ENCODE data around the gene PSMB8. TPM values are rescaled to one million over a fixed set of nuclear protein-coding genes. Genes with fewer than 3 reads are reported as not detected.

PSMB8 gene
- total and polyA plus RNA-seq, 2 of the 8 experiments (the other 6 are each of a cell fraction or from before 2014, with no cell fraction given): 18.4 to 43.0 TPM

DNA sequence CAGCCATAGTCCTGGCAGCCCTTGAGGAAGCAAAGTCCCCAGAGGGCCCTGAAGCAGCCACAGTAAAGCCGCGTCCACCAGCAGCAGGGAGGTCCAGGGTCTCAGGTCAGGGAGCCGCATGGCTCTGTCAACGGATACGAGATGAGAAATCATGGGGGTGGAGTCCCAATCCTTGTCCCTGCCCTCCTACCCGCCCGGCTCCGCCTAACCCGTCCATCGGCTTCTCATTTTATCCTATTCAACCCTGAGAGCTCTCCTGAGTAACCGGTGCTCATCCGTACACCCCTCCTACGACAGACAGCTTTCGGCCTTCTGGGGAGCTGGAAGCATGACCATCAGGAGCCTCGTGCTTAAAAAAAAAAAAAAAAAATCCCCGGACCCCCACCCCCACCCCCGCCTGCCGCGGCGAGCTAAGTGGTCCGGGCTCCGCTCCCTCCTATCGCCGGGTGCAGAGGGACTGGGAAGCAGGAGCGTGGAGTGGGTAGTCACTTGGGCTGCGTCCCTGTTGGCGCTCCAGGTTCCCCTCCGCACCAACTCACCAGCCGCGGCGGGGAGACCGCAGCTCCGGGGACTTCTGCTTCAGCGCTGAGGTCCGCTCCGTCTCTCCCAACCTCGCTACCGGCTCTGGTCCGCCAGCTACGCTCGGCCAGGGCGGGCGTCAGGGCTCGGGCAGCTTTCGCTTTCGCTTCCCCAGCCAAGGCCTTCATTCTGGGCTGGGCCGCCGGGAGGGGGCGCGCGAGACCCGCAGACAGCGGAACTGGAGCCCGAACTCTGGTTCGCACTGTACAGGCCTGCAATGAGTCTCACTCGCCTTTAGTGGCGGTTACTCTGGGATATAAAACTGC is 5.5 kb downstream of the PSMB8 start, which contains the start of gene TAP2 (continued):
- TF ChIP-seq KDM1A (IDR thresholded peaks at IDR 0.05; ENCODE audit: borderline replicate concordance, low read length) (no peak), SP4 (IDR thresholded peaks at IDR 0.05; ENCODE audit: low read length) (no peak), RAD21 (IDR thresholded peaks at IDR 0.05 in 1 of 2, conservative IDR thresholded peaks at IDR 0.05 in 1 of 2; ENCODE audit: low read depth in 2 of 2, low read length in 2 of 2) (peak; percentile 92 to 94), POLR2A (IDR thresholded peaks at IDR 0.05; ENCODE audit: control extremely low read depth in 1 of 2, low read depth in 2 of 2, low read length in 2 of 2) (peak in 1 of 2 experiments; percentile 62; a peak in 1 of 3 replicates), NANOG (IDR thresholded peaks at IDR 0.05; ENCODE audit: insufficient read depth, low read depth, low read length, poor library complexity, severe bottlenecking) (no peak)
